HEK293 (cell line): ENCODE results near the gene YIF1B.

Experiments used
- BCL11A ChIP-seq: fragments of 450-650 bp; formaldehyde crosslinking; IDR thresholded peaks from 2 replicates; pipeline ENCODE4 v1.5.1; 2016; ENCODE audit warnings: low read depth, missing biosample characterization, missing genetic modification characterization
- GLIS2 ChIP-seq: fragments of 450-650 bp; formaldehyde crosslinking; IDR thresholded peaks from 2 replicates; pipeline ENCODE4 v1.5.1; 2016; ENCODE audit warnings: missing biosample characterization, missing genetic modification characterization
- HOXA7 ChIP-seq: sonication (generic); formaldehyde crosslinking; IDR thresholded peaks from 2 replicates; pipeline ENCODE4 v1.8.1; 2022; ENCODE audit warnings: missing genetic modification reagents, borderline replicate concordance
- MYNN ChIP-seq: fragments of 450-650 bp; formaldehyde crosslinking; IDR thresholded peaks from 2 replicates; pipeline ENCODE4 v1.5.1; 2016; ENCODE audit warnings: missing biosample characterization, missing genetic modification characterization, borderline replicate concordance
- OSR2 ChIP-seq: fragments of 450-650 bp; formaldehyde crosslinking; IDR thresholded peaks from 2 replicates; pipeline ENCODE4 v1.5.1; 2016; ENCODE audit warnings: missing biosample characterization, missing genetic modification characterization
- REPIN1 ChIP-seq: fragments of 450-650 bp; formaldehyde crosslinking; IDR thresholded peaks from 2 replicates; pipeline ENCODE4 v1.5.1; 2017; ENCODE audit warnings: missing biosample characterization, missing genetic modification characterization, low read depth
- SCRT1 ChIP-seq: fragments of 450-650 bp; formaldehyde crosslinking; IDR thresholded peaks from 2 replicates; pipeline ENCODE4 v1.5.1; 2016; ENCODE audit warnings: missing biosample characterization, missing genetic modification characterization, borderline replicate concordance
- SP2 ChIP-seq: fragments of 450-650 bp; formaldehyde crosslinking; IDR thresholded peaks from 2 replicates; pipeline ENCODE4 v1.5.1; 2016; ENCODE audit warnings: missing biosample characterization, missing genetic modification characterization
- YY2 ChIP-seq: fragments of 450-650 bp; formaldehyde crosslinking; IDR thresholded peaks from 2 replicates; pipeline ENCODE4 v1.5.1; 2016; ENCODE audit warnings: missing biosample characterization, missing genetic modification characterization
- ZBTB20 ChIP-seq: fragments of 450-650 bp; formaldehyde crosslinking; IDR thresholded peaks from 2 replicates; pipeline ENCODE4 v1.5.1; 2016; ENCODE audit warnings: missing biosample characterization, missing genetic modification characterization
- ZIC2 ChIP-seq: fragments of 450-650 bp; formaldehyde crosslinking; IDR thresholded peaks from 2 replicates; pipeline ENCODE4 v1.5.1; 2016; ENCODE audit warnings: missing biosample characterization, missing genetic modification characterization
- ZNF112 ChIP-seq: fragments of 450-650 bp; formaldehyde crosslinking; IDR thresholded peaks from 2 replicates; pipeline ENCODE4 v1.5.0; 2017; ENCODE audit warnings: missing biosample characterization, missing genetic modification characterization
- ZNF146 ChIP-seq: fragments of 450-650 bp; formaldehyde crosslinking; IDR thresholded peaks from 2 replicates; pipeline ENCODE4 v1.5.1; 2016; ENCODE audit warnings: missing biosample characterization, missing genetic modification characterization
- ZNF16 ChIP-seq: fragments of 450-650 bp; formaldehyde crosslinking; IDR thresholded peaks from 2 replicates; pipeline ENCODE4 v1.5.1; 2016; ENCODE audit warnings: low read depth, missing biosample characterization, missing genetic modification characterization
- ZNF37A ChIP-seq: fragments of 450-650 bp; IDR thresholded peaks from 2 replicates; pipeline ENCODE4 v1.5.1; 2018; ENCODE audit warnings: missing biosample characterization, missing genetic modification characterization
- ZNF391 ChIP-seq: fragments of 450-650 bp; formaldehyde crosslinking; IDR thresholded peaks from 2 replicates; pipeline ENCODE4 v1.5.1; 2016; ENCODE audit warnings: low read depth, missing biosample characterization, missing genetic modification characterization, borderline replicate concordance
- ZNF544 ChIP-seq: fragments of 450-650 bp; formaldehyde crosslinking; IDR thresholded peaks from 2 replicates; pipeline ENCODE4 v1.5.0; 2017; ENCODE audit warnings: missing biosample characterization, missing genetic modification characterization
- ZNF548 ChIP-seq: fragments of 450-650 bp; formaldehyde crosslinking; IDR thresholded peaks from 2 replicates; pipeline ENCODE4 v1.5.1; 2016; ENCODE audit warnings: missing biosample characterization, missing genetic modification characterization
- ZNF624 ChIP-seq: fragments of 450-650 bp; formaldehyde crosslinking; IDR thresholded peaks from 2 replicates; pipeline ENCODE4 v1.5.1; 2017; ENCODE audit warnings: missing biosample characterization, missing genetic modification characterization
- ZSCAN23 ChIP-seq: fragments of 450-650 bp; formaldehyde crosslinking; IDR thresholded peaks from 2 replicates; pipeline ENCODE4 v1.5.1; 2016; ENCODE audit warnings: missing biosample characterization, missing genetic modification characterization
- ZXDB ChIP-seq: fragments of 450-650 bp; formaldehyde crosslinking; IDR thresholded peaks from 2 replicates; pipeline ENCODE4 v1.5.1; 2016; ENCODE audit warnings: missing biosample characterization, missing genetic modification characterization
- TF ChIP-seq, protein P1 (sequence below): fragments of 450-650 bp; formaldehyde crosslinking; optimal IDR thresholded peaks from 2 replicates; pipeline ENCODE3; 2016; ENCODE audit warnings: missing biosample characterization, mild to moderate bottlenecking, missing genetic modification characterization
- TF ChIP-seq, protein P2 (sequence below): fragments of 450-650 bp; formaldehyde crosslinking; IDR thresholded peaks from 2 replicates; pipeline ENCODE4 v1.5.1; 2016; ENCODE audit warnings: missing biosample characterization, missing genetic modification characterization, borderline replicate concordance
- TF ChIP-seq, protein P3 (sequence below): fragments of 450-650 bp; formaldehyde crosslinking; IDR thresholded peaks from 2 replicates; pipeline ENCODE4 v1.5.1; 2016; ENCODE audit warnings: missing biosample characterization, missing genetic modification characterization
- TF ChIP-seq, protein P4 (sequence below): fragments of 450-650 bp; formaldehyde crosslinking; IDR thresholded peaks from 2 replicates; pipeline ENCODE4 v1.5.1; 2016; ENCODE audit warnings: missing biosample characterization, missing genetic modification characterization, borderline replicate concordance
- TF ChIP-seq, protein P5 (sequence below): fragments of 450-650 bp; formaldehyde crosslinking; IDR thresholded peaks from 2 replicates; pipeline ENCODE4 v1.5.1; 2016; ENCODE audit warnings: missing biosample characterization, missing genetic modification characterization

Gene YIF1B

DNA sequence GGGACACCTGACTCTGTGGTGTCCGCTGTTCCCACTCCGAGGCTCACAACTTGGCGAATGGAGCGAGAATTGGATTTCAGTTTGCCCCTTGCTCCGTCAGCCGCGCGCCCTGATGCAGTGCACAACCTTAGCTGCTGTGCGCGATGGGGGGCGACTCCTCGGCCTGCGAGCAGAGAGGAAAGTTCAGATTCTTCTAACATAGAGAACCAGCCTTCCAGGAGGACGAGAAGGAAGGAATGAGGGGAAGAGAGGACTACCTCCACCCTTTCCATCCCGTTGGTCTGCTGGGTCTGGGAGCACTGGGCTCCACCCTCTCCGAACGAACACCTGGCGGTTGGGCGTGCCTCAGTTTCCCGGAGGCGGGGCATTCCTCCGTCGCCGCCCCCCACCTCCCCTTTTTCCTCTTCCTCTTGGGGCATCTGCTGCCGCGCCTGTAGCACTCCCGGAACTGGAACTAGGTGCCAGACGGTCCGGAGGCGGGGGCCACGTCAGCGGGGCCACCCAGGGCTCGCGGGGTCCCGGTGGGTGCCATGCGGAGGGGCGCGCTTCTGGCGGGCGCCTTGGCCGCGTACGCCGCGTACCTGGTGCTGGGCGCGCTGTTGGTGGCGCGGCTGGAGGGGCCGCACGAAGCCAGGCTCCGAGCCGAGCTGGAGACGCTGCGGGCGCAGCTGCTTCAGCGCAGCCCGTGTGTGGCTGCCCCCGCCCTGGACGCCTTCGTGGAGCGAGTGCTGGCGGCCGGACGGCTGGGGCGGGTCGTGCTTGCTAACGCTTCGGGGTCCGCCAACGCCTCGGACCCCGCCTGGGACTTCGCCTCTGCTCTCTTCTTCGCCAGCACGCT, 3.9 kb upstream of the YIF1B start, which contains the start of gene KCNK6 (continued):
- no peak for TF ChIP-seq ZNF16 (tag by site-specific recombination)
- TF ChIP-seq ZIC2 = peak; percentile 79
- 0 out of 2 replicates have a peak, but pooled peaks have one; percentile 16 for TF ChIP-seq YY2 (tag by site-specific recombination)
- no peak for TF ChIP-seq ZNF112 (tag by site-specific recombination)
- no peak for TF ChIP-seq ZNF624
- TF ChIP-seq, protein P1, sequence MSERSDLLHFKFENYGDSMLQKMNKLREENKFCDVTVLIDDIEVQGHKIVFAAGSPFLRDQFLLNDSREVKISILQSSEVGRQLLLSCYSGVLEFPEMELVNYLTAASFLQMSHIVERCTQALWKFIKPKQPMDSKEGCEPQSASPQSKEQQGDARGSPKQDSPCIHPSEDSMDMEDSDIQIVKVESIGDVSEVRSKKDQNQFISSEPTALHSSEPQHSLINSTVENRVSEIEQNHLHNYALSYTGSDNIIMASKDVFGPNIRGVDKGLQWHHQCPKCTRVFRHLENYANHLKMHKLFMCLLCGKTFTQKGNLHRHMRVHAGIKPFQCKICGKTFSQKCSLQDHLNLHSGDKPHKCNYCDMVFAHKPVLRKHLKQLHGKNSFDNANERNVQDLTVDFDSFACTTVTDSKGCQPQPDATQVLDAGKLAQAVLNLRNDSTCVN (tag by site-specific recombination) = peak; percentile 70
- TF ChIP-seq ZBTB20 = peak; percentile 15; the same call in 1 of the 2 replicates
- no peak for TF ChIP-seq ZSCAN23 (tag by site-specific recombination)
- TF ChIP-seq SCRT1 (tag by site-specific recombination) = no peak
- no peak for TF ChIP-seq ZNF146 (tag by site-specific recombination)
- TF ChIP-seq ZNF391 = no peak
- TF ChIP-seq BCL11A (tag by site-specific recombination) = no peak
- TF ChIP-seq, protein P2, sequence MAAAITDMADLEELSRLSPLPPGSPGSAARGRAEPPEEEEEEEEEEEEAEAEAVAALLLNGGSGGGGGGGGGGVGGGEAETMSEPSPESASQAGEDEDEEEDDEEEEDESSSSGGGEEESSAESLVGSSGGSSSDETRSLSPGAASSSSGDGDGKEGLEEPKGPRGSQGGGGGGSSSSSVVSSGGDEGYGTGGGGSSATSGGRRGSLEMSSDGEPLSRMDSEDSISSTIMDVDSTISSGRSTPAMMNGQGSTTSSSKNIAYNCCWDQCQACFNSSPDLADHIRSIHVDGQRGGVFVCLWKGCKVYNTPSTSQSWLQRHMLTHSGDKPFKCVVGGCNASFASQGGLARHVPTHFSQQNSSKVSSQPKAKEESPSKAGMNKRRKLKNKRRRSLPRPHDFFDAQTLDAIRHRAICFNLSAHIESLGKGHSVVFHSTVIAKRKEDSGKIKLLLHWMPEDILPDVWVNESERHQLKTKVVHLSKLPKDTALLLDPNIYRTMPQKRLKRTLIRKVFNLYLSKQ (tag by site-specific recombination) = no peak
- no peak for TF ChIP-seq HOXA7 (CRISPR knock-in tag)
- TF ChIP-seq, protein P3, sequence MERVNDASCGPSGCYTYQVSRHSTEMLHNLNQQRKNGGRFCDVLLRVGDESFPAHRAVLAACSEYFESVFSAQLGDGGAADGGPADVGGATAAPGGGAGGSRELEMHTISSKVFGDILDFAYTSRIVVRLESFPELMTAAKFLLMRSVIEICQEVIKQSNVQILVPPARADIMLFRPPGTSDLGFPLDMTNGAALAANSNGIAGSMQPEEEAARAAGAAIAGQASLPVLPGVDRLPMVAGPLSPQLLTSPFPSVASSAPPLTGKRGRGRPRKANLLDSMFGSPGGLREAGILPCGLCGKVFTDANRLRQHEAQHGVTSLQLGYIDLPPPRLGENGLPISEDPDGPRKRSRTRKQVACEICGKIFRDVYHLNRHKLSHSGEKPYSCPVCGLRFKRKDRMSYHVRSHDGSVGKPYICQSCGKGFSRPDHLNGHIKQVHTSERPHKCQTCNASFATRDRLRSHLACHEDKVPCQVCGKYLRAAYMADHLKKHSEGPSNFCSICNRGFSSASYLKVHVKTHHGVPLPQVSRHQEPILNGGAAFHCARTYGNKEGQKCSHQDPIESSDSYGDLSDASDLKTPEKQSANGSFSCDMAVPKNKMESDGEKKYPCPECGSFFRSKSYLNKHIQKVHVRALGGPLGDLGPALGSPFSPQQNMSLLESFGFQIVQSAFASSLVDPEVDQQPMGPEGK (tag by site-specific recombination) = peak; percentile 53
- no peak for TF ChIP-seq OSR2
- TF ChIP-seq ZNF548 = no peak
- TF ChIP-seq REPIN1 (tag by site-specific recombination) = no peak
- peak; percentile 64 for TF ChIP-seq SP2 (tag by site-specific recombination)
- TF ChIP-seq ZXDB = no peak
- TF ChIP-seq, protein P4, sequence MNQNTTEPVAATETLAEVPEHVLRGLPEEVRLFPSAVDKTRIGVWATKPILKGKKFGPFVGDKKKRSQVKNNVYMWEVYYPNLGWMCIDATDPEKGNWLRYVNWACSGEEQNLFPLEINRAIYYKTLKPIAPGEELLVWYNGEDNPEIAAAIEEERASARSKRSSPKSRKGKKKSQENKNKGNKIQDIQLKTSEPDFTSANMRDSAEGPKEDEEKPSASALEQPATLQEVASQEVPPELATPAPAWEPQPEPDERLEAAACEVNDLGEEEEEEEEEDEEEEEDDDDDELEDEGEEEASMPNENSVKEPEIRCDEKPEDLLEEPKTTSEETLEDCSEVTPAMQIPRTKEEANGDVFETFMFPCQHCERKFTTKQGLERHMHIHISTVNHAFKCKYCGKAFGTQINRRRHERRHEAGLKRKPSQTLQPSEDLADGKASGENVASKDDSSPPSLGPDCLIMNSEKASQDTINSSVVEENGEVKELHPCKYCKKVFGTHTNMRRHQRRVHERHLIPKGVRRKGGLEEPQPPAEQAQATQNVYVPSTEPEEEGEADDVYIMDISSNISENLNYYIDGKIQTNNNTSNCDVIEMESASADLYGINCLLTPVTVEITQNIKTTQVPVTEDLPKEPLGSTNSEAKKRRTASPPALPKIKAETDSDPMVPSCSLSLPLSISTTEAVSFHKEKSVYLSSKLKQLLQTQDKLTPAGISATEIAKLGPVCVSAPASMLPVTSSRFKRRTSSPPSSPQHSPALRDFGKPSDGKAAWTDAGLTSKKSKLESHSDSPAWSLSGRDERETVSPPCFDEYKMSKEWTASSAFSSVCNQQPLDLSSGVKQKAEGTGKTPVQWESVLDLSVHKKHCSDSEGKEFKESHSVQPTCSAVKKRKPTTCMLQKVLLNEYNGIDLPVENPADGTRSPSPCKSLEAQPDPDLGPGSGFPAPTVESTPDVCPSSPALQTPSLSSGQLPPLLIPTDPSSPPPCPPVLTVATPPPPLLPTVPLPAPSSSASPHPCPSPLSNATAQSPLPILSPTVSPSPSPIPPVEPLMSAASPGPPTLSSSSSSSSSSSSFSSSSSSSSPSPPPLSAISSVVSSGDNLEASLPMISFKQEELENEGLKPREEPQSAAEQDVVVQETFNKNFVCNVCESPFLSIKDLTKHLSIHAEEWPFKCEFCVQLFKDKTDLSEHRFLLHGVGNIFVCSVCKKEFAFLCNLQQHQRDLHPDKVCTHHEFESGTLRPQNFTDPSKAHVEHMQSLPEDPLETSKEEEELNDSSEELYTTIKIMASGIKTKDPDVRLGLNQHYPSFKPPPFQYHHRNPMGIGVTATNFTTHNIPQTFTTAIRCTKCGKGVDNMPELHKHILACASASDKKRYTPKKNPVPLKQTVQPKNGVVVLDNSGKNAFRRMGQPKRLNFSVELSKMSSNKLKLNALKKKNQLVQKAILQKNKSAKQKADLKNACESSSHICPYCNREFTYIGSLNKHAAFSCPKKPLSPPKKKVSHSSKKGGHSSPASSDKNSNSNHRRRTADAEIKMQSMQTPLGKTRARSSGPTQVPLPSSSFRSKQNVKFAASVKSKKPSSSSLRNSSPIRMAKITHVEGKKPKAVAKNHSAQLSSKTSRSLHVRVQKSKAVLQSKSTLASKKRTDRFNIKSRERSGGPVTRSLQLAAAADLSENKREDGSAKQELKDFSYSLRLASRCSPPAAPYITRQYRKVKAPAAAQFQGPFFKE (tag by site-specific recombination) = no peak
- no peak for TF ChIP-seq ZNF544 (tag by site-specific recombination)
- TF ChIP-seq ZNF37A (tag by site-specific recombination) = no peak
- TF ChIP-seq, protein P5, sequence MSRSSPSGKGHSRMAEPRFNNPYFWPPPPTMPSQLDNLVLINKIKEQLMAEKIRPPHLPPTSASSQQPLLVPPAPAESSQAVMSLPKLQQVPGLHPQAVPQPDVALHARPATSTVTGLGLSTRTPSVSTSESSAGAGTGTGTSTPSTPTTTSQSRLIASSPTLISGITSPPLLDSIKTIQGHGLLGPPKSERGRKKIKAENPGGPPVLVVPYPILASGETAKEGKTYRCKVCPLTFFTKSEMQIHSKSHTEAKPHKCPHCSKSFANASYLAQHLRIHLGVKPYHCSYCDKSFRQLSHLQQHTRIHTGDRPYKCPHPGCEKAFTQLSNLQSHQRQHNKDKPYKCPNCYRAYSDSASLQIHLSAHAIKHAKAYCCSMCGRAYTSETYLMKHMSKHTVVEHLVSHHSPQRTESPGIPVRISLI (tag by site-specific recombination) = no peak
- TF ChIP-seq MYNN (tag by site-specific recombination) = no peak
- TF ChIP-seq GLIS2 (tag by site-specific recombination) = peak; percentile 62; the same call in 1 of the 2 replicates
